ENCODE data around the gene MPDZ.

Gene MPDZ, protein sequence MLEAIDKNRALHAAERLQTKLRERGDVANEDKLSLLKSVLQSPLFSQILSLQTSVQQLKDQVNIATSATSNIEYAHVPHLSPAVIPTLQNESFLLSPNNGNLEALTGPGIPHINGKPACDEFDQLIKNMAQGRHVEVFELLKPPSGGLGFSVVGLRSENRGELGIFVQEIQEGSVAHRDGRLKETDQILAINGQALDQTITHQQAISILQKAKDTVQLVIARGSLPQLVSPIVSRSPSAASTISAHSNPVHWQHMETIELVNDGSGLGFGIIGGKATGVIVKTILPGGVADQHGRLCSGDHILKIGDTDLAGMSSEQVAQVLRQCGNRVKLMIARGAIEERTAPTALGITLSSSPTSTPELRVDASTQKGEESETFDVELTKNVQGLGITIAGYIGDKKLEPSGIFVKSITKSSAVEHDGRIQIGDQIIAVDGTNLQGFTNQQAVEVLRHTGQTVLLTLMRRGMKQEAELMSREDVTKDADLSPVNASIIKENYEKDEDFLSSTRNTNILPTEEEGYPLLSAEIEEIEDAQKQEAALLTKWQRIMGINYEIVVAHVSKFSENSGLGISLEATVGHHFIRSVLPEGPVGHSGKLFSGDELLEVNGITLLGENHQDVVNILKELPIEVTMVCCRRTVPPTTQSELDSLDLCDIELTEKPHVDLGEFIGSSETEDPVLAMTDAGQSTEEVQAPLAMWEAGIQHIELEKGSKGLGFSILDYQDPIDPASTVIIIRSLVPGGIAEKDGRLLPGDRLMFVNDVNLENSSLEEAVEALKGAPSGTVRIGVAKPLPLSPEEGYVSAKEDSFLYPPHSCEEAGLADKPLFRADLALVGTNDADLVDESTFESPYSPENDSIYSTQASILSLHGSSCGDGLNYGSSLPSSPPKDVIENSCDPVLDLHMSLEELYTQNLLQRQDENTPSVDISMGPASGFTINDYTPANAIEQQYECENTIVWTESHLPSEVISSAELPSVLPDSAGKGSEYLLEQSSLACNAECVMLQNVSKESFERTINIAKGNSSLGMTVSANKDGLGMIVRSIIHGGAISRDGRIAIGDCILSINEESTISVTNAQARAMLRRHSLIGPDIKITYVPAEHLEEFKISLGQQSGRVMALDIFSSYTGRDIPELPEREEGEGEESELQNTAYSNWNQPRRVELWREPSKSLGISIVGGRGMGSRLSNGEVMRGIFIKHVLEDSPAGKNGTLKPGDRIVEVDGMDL (N-terminal part only)

DNA sequence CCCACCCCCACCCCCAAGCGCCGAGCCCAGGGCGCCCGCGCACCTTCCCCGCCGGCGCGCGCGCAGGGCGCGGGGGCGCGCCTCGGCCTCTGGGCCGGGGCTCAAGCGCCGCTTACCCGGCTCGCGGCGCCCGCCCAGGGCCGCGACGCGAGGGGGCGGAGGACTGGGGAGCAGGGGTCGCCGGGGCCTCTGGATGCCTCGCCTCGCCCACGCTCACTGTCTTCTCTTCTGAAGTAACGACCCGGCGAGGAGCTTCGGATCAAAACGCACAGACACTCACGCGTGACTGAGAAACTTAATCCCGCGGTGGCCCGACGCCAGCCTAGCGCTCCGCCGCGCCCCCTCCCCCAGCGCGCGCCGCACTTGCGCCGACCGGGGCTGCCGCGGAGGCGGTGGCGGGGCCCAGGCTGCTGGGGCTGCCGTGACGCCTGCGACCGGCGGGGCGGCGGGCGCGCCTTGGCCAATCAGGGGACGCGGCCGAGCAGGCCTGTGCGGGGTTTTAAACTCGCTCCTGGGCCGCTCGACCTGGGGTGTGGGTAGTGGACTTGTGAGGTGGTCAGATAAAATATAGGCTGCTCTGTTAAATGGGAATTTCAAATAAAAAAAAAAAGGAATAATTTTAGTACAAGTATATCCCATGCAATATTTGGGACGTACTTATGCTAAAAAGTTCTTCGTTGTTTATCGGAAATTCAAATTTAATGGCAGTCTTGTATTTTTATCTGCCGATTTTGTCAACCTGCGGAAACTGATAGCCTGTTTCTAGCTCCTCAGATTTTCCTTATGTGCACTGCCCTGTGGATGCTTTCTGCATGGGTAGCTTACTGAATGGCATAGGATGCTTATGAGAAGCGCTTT, at the start of gene MPDZ:
MPDZ (minus strand) TSS at position 409 of the 858 bp plus-strand sequence. CDS start 29,377 bp downstream, outside the sequence.
- DNase-seq, result no peak

DNA sequence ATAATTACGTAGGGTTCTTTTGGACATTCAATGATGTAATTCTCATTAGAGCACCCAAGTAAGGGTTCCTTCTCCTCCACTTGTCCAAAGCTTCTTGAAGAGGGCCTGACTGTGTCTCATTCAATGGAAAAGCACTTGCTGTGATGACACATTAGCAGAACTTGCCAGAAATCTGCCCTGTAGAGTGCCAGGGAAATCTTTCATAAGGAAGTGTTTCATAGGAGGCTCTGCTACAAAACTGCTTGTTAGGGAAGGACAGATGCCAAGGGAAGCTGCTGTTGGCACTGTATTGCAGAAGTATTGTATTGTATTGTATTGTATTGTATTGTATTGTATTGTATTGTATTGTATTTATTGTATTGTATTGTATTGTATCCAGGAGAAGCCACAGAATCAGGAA, 45.5 kb upstream of the MPDZ start:
- no peak for DNase-seq

DNA sequence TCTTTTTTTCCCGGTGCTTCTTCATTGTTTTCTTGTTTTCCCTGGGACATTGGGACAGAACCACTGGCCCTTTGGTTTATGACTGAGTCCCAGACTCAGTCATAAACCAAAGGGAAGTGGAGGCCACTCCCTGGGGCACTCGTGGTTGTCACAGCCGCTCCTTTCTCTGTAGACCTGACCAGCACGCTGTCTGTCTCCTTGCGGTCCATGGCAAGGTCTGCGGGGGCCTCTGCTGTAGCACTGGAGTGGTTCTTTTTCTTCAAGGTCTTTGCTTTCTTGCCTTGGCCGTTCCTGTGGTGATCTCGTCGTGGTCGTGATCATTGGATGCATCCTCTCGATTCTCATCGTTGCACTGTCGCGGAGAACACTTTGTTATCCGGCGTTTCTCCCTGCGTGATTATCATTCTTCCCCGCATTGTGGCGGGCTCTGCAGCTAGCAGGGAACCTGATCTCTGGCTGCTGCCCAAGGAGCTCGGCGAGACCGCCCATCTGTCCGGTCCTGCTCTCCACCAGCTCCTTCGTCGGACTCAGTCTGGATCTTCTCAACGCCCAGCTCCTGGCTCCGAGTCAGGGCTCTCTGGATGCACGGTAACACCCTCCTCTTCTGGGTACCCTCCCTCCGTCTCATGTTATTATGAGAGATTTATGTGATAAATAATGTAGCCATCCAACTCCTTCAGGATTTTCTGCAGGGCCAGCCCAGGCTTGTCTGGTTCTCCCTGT, 43.5 kb upstream of the MPDZ start:
- DNase-seq, result no peak

DNA sequence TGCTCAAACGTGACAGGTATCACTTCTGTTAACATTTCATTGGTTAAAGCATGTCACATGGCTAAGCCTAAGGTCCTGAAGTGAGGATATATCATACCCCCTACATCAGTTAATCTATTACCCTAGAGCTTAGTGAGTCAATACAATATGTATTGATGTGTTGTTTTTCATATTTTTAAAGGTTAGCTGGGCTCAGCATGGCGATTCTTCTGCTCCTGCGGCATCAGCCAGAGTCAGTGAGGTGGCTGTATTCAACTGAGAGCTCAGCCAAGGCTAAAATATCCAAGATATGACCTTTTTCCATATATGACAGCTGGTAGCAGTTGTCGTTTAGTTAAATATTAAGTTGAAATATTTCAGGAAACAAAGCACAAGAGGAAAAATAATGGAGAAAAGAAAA, 38.5 kb upstream of the MPDZ start:
- DNase-seq, result no peak

DNA sequence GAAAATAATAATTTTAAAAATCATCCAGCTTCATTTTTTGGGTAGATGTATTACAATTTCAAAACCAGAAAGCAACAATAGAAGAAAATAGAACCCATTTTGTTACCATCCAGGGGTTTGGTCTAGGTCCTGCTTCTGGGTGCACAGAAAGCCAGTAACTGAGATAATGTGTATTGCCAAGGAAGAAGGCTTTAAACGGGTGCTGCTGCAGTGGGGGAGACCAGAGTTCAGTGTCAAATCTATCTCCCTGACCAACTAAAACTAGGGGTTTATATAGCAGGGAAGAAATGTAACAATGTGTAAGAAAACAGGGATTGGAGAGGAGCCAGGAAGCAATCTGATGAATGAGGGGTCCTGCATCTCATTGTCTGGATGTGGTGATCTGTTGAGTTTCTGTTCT, 17.5 kb upstream of the MPDZ start:
- DNase-seq, result no peak

DNA sequence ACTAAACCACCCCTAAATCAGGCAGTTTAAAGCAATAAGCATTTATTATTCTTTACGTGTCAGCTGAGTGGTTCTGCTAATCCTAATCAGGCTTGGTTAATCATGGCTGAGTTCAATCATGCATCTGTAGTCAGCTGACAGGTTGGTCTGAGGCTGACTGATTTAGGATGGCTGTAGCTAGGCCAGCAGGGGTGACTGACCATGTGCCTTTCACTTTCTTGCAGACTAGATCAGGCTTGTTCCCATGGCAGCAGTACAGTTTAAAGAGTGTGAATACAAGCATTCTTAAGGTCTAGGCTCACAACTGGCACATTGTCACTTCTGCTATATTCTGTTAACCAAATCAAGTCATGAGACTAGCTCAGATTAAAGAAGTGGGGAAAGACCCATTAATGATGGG, 16.1 kb upstream of the MPDZ start:
- DNase-seq, result no peak

DNA sequence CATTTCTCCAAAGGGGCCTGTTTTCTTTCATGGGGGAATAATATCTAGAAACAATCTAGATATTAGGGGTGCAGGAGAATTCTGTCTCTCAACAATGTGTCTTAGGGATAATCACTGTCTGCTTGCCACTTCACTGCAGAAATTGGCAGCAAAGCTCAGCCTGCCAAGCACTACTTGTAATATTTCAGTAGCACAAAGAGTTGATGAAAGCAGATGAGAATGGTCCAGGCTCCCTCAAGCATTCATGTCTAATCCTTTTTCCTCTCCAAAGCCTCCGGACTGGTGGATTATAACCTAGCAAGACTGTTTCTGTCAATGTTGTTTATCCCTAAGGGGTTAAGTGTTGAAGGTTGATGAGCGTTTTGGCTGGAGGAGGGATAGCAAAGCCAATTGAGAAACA, 13.3 kb upstream of the MPDZ start:
- no peak for DNase-seq

DNA sequence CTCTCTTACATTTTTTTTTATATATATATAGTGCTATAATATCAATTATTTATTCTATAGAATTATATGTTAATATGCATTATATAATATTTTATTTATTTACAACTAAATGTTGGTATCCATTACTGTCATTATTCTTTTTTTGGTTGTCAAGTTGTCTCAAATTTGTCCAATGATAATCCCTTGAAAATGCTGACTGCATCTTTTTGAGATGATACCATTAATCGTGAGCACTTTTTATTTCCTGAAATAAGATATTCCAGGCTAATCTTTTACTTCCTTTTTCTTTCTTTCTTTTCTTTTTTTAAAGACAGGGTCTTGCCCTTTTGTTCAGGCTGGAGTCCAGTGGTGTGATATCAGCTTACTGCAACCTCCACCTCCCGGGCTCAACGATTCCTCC, 12.7 kb upstream of the MPDZ start:
- DNase-seq, result no peak

DNA sequence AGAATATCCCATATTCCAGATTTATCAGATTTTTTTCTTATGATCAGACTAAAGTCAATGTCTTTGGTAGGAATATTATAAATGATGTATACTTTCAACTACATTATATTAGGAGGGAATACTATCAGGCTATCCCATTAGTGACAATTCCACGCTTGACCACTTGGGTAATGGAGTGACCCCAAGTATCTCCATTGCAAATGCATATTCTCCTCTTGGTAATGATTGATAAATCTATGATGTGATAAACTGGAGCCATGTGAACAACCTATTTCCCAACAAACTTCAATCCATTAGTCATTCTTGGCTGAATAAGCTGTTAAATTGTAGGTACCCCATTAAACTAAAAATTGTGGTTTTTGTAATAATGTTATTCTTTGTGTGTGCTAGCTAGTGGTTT, 12.2 kb upstream of the MPDZ start:
- DNase-seq, result no peak

DNA sequence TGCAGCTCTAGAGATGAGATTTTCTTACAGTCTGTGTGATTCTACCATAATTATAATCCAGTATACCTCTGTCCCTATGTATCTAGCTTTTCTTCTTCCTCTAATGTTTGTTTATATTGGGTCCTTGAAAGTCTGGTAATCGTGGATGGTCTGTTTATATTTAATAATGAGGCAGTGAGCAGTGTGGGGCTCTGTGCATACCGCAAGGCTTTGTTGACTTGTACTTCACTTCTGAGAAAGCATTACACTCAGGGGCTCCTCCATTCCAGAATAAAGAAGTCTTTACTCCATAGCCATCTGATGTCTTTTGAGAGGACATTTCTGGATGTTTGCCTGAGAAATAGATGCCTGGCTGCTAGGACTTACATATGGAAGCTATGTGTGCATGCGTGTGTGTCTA, 4.5 kb upstream of the MPDZ start:
- no peak for DNase-seq

DNA sequence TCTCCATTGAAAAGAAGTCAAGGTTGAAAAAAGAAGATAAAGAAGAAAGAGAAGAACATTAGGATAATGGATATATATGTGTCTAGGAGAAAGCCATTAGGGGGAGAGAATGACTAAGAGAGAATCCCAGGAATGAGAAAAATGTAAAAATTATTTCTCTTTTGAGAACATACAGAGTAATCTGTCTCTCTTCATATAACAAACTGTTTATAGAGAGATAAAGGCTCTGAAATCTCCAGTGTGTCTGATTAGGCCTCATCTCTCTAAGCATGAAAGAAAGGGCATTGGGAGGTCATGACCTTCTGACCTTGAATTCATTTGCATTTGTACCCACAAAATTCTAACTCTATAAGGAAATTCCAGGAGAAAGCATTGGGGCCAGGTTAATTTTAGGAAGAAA, 3.5 kb upstream of the MPDZ start:
- DNase-seq, result no peak

DNA sequence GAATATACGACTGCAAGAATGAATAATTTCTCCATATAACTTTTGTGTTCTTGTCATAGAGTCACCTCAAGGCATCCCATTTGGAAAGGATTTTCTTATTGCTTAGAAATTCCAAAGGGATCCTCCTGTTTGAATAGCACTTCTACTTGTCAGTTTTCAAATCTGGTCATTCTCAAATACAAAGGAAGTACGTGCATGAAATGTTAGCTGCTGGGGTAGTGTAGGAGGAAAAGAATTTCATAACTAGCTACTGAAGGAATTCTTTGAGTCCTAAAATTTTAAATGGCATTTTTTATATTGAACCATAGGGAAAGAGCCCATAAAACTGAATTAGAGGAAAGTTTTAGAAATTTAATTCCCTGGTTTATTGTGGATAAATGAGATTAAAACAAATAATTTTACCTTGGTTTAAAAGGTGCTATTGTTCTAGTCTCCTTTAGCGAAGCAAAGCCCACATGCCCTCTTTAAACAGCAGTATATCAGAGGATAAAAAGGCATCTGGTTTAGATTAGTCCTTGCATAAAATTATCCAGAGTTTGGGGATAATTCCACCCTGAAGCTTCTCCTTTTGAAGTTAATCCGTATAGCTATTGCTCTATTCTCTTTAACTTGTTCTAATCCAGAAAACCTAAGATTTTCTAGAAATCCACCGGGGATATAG, 2.0 kb upstream of the MPDZ start:
- DNase-seq, result no peak

DNA sequence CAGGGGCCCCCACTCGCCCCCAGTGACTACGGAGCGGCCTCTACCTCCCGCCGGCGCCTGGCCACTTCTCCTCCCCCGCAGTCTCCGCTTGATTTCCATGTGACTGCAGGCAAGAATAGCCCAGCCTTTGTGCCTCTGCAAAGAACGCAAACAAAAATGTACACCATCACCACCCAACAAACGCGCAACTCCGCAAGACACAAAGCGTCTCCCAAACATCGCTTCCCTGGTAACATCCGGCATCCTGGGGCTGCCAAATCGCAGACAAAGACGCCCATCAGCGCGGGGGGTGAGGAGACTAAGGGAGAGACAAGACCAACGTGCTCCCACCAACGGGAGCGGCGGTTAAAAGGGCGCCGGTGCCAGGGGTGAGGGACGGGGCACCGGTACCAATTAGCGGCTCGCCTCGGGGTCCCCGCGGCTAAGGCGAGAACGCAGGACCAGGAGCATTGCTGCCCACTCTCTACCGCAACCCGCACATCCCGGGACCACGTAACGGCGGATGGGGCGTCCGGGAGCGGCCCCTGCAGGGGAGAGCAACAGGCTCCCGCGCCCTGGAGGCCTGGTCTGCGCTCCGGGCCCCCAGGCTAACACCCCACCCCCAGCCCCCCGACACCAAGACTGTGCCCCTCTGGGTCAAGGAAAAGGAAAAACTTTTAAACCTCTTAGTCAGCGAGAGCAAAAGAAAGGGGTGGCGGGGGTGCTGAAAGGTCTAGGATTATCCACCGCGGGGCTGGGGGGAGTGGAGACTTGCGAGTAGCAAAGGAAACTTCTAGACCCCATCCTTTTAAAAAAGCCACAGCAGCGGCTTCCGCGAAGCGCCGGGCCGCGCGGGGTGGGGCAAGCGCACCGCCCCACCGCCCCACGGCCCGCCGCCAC, 885 bp downstream of the MPDZ start:
- DNase-seq, result no peak

DNA sequence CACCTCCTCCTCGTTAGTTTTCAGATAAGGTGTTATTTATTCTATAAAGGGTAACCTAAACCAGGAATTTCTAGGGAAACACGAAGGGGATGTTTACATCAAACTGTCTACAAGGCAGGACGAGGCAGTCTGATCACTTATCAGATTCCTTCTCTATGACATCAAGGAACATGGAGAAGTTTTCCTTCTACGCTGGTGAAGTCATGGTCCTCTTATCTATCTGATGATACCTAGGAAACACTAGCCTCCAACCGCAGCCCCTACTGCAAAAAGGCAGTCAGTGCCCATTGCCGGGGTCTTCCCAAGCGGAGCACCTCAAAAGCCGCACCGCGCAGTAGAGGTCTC, 1.5 kb downstream of the MPDZ start:
- DNase-seq, result no peak

DNA sequence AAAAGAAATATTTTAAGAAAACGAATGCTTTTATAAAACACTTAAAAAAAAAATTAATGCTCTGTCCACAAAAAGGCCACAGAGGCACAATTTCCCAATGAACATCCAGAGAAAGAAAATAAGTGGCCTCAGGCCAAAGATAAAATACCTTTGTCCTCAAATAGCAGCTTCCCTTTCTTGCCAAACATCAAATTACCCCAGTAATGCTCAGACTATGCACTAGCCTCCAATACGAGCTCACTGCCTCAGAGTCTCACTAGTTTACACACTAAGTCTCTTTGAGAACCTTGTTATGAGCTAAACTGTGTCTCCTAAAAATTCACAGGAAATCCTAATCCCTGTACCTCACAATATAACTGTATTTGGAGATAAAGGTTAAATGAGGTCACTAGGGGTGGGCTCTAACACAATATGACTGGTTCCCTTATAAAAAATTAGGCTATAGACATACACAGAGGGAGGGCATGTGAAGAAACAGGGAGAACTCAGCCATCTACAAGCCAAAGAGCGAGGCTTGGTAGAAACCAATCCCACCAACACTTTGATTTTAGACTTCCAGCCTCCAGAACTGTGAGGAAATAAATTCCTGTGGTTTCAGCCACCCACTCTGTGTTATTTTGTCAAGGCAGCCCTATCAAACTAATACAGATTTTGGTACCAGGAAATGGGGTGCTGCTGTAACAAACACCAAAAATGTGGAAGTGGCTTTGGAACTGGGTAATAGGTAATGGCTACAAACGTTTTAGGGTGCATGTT, 4.4 kb downstream of the MPDZ start:
- no peak for DNase-seq

DNA sequence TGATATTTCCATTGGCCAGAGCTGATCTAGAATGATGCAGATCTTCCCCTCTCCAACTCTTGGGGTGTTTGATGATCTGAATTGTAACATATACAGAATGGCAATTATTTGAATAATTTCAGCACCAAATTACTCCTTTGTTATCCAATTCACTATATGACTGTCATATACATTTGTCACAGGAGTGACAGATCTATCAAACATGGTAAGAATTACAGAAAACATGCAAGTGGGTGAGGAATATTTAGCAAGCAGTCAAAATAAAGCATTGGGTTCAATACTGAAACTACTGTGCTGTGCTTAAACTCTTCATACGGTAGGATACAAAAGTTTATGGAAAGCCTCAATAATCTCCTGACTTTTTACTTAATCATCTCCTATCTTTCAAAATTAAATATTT, 8.8 kb downstream of the MPDZ start:
- DNase-seq, result no peak

DNA sequence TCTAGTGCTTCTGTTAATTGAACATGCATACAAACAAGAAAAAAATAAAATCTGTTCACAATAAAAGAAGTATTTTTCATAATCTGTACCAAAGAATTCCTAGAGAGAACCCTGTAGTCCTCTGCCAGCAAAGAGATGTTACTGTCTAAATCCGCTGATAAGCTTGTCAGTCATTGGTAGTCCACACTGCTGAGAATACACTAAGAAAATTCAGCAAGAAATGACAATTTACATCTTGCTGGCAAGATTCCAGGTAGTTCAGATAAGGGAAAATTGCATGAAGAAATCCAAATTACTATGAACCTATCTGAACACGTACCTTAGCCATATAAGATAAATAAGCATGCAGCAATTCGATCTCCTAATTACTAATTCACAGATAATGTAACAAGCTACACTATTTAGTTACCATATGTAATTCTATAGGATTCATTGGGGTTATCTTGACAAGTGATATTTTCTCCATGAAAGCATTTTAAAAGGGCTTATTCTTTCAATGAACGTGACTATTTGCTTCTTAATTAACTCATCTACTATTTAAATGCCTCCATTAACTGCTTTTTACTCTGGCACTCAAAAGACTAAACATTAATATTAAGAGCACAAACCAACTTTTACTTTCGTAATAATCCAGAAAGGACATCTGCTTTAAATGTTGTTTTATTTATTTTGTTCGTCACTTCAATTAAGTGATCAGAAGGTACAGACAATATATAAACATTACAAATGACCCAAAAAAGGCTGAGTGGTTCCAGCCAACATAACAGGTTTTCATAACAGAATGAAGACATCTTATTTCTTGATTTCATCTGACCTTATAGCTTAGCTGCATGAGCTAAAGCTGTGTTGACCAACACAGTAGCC, 9.7 kb downstream of the MPDZ start:
- no peak for DNase-seq

DNA sequence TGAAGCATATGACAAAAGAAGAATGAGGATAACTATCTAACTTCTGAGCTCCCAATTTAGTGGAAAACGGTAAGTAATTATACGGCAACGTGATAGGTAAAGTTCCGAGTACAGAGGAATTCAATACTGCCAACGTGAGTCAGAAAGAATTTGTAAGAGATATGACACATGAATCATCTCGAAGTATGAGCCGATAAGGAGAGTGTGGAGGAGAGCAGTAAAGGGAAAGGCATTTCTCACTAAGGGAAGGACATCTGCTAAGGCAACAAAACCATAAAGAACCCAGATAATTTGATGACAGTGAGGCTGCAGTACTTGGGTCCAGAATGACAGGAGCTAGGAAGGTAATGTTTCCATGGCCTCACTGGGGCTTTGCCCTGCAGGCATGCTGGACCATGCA, 11.0 kb downstream of the MPDZ start:
- no peak for DNase-seq

DNA sequence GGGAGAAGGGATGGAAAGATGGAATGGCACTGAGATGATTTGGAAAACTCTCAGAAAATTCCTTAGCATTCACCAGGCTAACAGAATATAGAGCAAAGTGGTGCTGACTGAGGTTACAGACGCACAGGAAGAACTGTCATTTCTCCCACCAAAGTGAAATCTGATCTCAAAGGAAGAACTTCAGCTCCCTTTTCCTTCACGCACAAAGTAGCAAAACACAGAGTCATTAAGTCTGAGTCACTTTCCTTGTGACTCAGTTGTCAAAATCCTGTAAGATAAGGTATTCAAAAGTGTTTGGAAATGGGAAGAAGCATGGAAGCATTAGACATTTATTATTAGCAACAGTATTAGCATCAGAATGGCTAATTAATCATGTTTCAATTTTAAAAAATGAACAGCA, 11.7 kb downstream of the MPDZ start:
- DNase-seq, result no peak
